Activated T-helper 2 cell treated with anti-CD3 and anti-CD28 coated beads, Interferon-gamma antibody, Interleukin-2, Interleukin-4, amounts not matched to agents 10 μg/mL and 5 μg/mL and 100 μg/mL, durations not matched to agents 14 hours and 24 hours and 36 hours (primary cell): ENCODE data around the gene WFIKKN1. TPM values are rescaled to one million over a fixed set of nuclear protein-coding genes. Genes with fewer than 3 reads are reported as not detected.

Experiments
- DNase-seq: peaks from one replicate; pipeline ENCODE4 v3.0.0; 2021; ENCODE audit warnings: low spot score
- H3K27ac Mint-ChIP-seq: one replicate; pipeline ENCODE4 v1.8.0; 2021; ENCODE audit warnings: mixed read lengths
- H3K27me3 Mint-ChIP-seq: one replicate; pipeline ENCODE4 v1.8.0; 2021; ENCODE audit warnings: low read depth, mixed read lengths
- H3K36me3 Mint-ChIP-seq: one replicate; pipeline ENCODE4 v1.8.0; 2021; ENCODE audit warnings: low read depth, mixed read lengths
- H3K4me1 Mint-ChIP-seq: one replicate; pipeline ENCODE4 v1.8.0; 2021; ENCODE audit warnings: low read depth, mixed read lengths
- H3K4me3 Mint-ChIP-seq: one replicate; pipeline ENCODE4 v1.8.0; 2021; ENCODE audit warnings: low read depth, mild to moderate bottlenecking, moderate library complexity, mixed read lengths
- H3K9me3 Mint-ChIP-seq: one replicate; pipeline ENCODE4 v1.8.0; 2021; ENCODE audit warnings: mixed read lengths
- intact Hi-C: fragments of 100-400 bp; cut with micrococcal nuclease; formaldehyde crosslinking; loops from one replicate; pipeline ENCODE4 v1.15.1; 2023
- total RNA-seq: library from RNA; stranded (reverse); gene quantifications from 2 replicates; pipeline ENCODE4 v1.2.3, GENCODE V29; 2022

WFIKKN1 gene
- total RNA-seq, 1 donor from 2014 or later = 0.57 TPM

- Mint-ChIP-seq H3K27me3 (no peaks in the 10 kb centered on the region), H3K4me3 (peak overlapping the region; percentile 90), H3K9me3 (no peaks in the 10 kb centered on the region), H3K27ac (no peak overlapping the region), H3K36me3 (peaks cover 8% of the 10 kb centered on the region), H3K4me1 (peaks cover 8% of the 10 kb centered on the region)
- peak; percentile 82 for DNase-seq
- intact Hi-C loops = loop anchor here (5.0 kb wide), 2 partner anchors 45 to 110 kb away; partner anchors contain the start of genes CAPN15, JMJD8 and STUB1
Observed at GRCh38 chr16:637081-638018, 6.6 kb downstream of the WFIKKN1 start.

GRCh38 chr16:638034-638543 lies 7.3 kb downstream of the WFIKKN1 start:
- peaks cover 8% of the 10 kb centered on the region for H3K4me1 Mint-ChIP-seq

GRCh38 chr16:638836-639235 lies 8.1 kb downstream of the WFIKKN1 start:
- peaks cover 12% of the 10 kb centered on the region for H3K36me3 Mint-ChIP-seq
- no peak overlapping the region for H3K4me3 Mint-ChIP-seq
- intact Hi-C loops = loop anchor here (5.0 kb wide), 2 partner anchors 43 to 112 kb away; partner anchors contain the start of genes CAPN15, JMJD8 and STUB1
- no peak for DNase-seq
- no peaks in the 10 kb centered on the region for H3K27me3 Mint-ChIP-seq
- no peak overlapping the region for H3K27ac Mint-ChIP-seq
- peaks cover 8% of the 10 kb centered on the region for H3K4me1 Mint-ChIP-seq
- H3K9me3 Mint-ChIP-seq = no peaks in the 10 kb centered on the region

More at GRCh38 chr16:638034-638543, 7.3 kb downstream of the WFIKKN1 start:
- Mint-ChIP-seq H3K27me3 (no peaks in the 10 kb centered on the region), H3K4me3 (peak overlapping the region; percentile 21), H3K36me3 (peaks cover 8% of the 10 kb centered on the region), H3K9me3 (no peaks in the 10 kb centered on the region), H3K27ac (no peak overlapping the region)
- intact Hi-C loops = loop anchor here (5.0 kb wide), 2 partner anchors 44 to 111 kb away; partner anchors contain the start of genes CAPN15, JMJD8 and STUB1
- DNase-seq = no peak

- no peaks in the 10 kb centered on the region for H3K27me3 Mint-ChIP-seq
- peaks cover 15% of the 10 kb centered on the region for H3K36me3 Mint-ChIP-seq
- peaks cover 6% of the 10 kb centered on the region for H3K4me1 Mint-ChIP-seq
- H3K9me3 Mint-ChIP-seq = no peaks in the 10 kb centered on the region
- H3K27ac Mint-ChIP-seq = no peak overlapping the region
- intact Hi-C loops = loop anchor here (1.0 to 10.0 kb wide), 2 partner anchors 9 to 974 kb away; partner anchors contain the start of genes CRAMP1, IFT140 and WDR90
- DNase-seq = no peak
- H3K4me3 Mint-ChIP-seq = peak overlapping the region; percentile 72
Observed at GRCh38 chr16:640614-641013, 9.8 kb downstream of the WFIKKN1 start.

GRCh38 chr16:641326-642188 lies 10.8 kb downstream of the WFIKKN1 start, which contains the start of gene MCRIP2:
Gene MCRIP2, plus strand, starts transcription at chr16:641828. Its CDS starts 164 bp downstream, at chr16:641992.
- peak; percentile 72 for DNase-seq
- Mint-ChIP-seq H3K27ac (no peak within 1 kb of the TSS), H3K9me3 (no peaks in the 10 kb centered on the region), H3K4me1 (peaks cover 6% of the 10 kb centered on the region), H3K36me3 (peaks cover 16% of the 10 kb centered on the region), H3K4me3 (peak within 1 kb of the TSS; percentile 75), H3K27me3 (no peaks in the 10 kb centered on the region)
- intact Hi-C loops = loop anchor here (1.0 to 10.0 kb wide), 2 partner anchors 8 to 973 kb away; partner anchors contain the start of genes CRAMP1, IFT140 and WDR90

- no peak overlapping the region for H3K27ac Mint-ChIP-seq
- no peaks in the 10 kb centered on the region for H3K9me3 Mint-ChIP-seq
Observed at GRCh38 chr16:642189-643049, 11.6 kb downstream of the WFIKKN1 start.

GRCh38 chr16:643050-643368 lies 12.2 kb downstream of the WFIKKN1 start:
- Mint-ChIP-seq H3K36me3 (peaks cover 16% of the 10 kb centered on the region), H3K27me3 (no peaks in the 10 kb centered on the region), H3K4me1 (peaks cover 4% of the 10 kb centered on the region), H3K27ac (no peak overlapping the region), H3K4me3 (peak overlapping the region; percentile 75), H3K9me3 (no peaks in the 10 kb centered on the region)
- intact Hi-C loops = loop anchor here (10.0 kb wide), 1 partner anchor 972 kb away; the partner anchor contains the start of genes CRAMP1 and IFT140
- no peak for DNase-seq

More at GRCh38 chr16:642189-643049, 11.6 kb downstream of the WFIKKN1 start:
- DNase-seq = peak; percentile 29
- peaks cover 5% of the 10 kb centered on the region for H3K4me1 Mint-ChIP-seq
- peaks cover 16% of the 10 kb centered on the region for H3K36me3 Mint-ChIP-seq
- intact Hi-C loops = loop anchor here (10.0 kb wide), 1 partner anchor 972 kb away; the partner anchor contains the start of genes CRAMP1 and IFT140
- peak overlapping the region; percentile 75 for H3K4me3 Mint-ChIP-seq
- no peaks in the 10 kb centered on the region for H3K27me3 Mint-ChIP-seq

- intact Hi-C loops = loop anchor here (10.0 kb wide), 1 partner anchor 970 kb away; the partner anchor contains the start of genes CRAMP1 and IFT140
- Mint-ChIP-seq H3K27ac (no peak overlapping the region), H3K36me3 (peaks cover 16% of the 10 kb centered on the region), H3K4me3 (peak overlapping the region; percentile 72), H3K9me3 (no peaks in the 10 kb centered on the region), H3K4me1 (peaks cover 4% of the 10 kb centered on the region), H3K27me3 (no peaks in the 10 kb centered on the region)
- DNase-seq = no peak
Observed at GRCh38 chr16:644556-644955, 13.8 kb downstream of the WFIKKN1 start.

- Mint-ChIP-seq H3K9me3 (no peaks in the 10 kb centered on the region), H3K4me1 (peaks cover 4% of the 10 kb centered on the region), H3K4me3 (no peak overlapping the region), H3K27ac (no peak overlapping the region), H3K27me3 (no peaks in the 10 kb centered on the region), H3K36me3 (peaks cover 16% of the 10 kb centered on the region)
- intact Hi-C loops = loop anchor here (10.0 kb wide), 1 partner anchor 969 kb away; the partner anchor contains the start of genes CRAMP1 and IFT140
- no peak for DNase-seq
Observed at GRCh38 chr16:645852-646678, 15.3 kb downstream of the WFIKKN1 start.

- intact Hi-C loops = loop anchor here (10.0 kb wide), 1 partner anchor 968 kb away; the partner anchor contains the start of genes CRAMP1 and IFT140
- DNase-seq = no peak
- Mint-ChIP-seq H3K27me3 (no peaks in the 10 kb centered on the region), H3K4me3 (no peak overlapping the region), H3K27ac (no peak overlapping the region), H3K4me1 (peaks cover 4% of the 10 kb centered on the region), H3K36me3 (peaks cover 16% of the 10 kb centered on the region), H3K9me3 (no peaks in the 10 kb centered on the region)
Observed at GRCh38 chr16:646679-647172, 15.9 kb downstream of the WFIKKN1 start.
